ENCODE data around the gene AMZ1.

DNA sequence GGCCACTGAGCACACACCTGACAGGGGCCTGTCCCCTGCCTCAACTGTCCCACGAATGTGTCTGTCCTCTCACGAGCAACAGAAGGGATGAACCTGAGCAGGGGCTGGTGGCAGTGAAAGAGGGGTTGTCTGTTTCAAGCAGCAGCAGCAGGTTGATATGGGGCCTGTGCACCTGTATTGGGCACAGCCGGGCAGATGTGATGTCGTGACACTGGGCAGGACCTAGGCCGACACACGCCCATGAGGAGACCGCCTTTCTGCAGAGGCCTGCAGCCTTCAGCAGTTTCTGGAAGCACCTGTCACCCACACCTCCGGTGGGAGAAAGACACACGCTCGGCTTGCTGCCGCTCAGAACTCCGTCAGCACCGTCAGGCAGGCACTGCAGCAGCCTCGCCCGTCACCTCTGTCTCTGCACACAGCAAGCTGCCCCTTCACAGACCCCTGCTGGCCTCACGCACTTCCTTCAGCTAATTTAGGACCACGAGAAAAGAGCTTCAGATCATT is 48.5 kb downstream of the AMZ1 start:
- no peak for TF ChIP-seq GATA2 (IDR thresholded peaks at IDR 0.05; ENCODE audit: low read depth, low read length)
- TF ChIP-seq GATA3 (IDR thresholded peaks at IDR 0.05; ENCODE audit: low read depth, low read length) = no peak

All from SH-SY5Y (cell line).